Caki2 (cell line): ENCODE results near the gene GLRA3. TPM values are rescaled to one million over a fixed set of nuclear protein-coding genes. Genes with fewer than 3 reads are reported as not detected.
"Not testable (repeated sequence)": the region's sequence is repeated elsewhere in the genome, so short reads cannot be mapped to it uniquely, and the experiment has no call there.

Experiments used
- DNase-seq: peaks from one replicate; pipeline ENCODE4 v3.0.0-alpha.2; 2015; ENCODE audit warnings: low read depth
- in situ Hi-C: cut with HindIII; loops from 2 replicates; pipeline ENCODE4 v1.10.0; 2016; ENCODE audit warnings: low sequenced_read_pairs, low pct_unique_long_range_greater_than_20kb, mixed read lengths
- total RNA-seq: library from RNA; depleted of rRNA; stranded (reverse); fragments of >200 nt; shearing (Covaris generic); gene quantifications from 2 replicates; pipeline ENCODE4 v1.2.3, GENCODE V29; 2014; ENCODE audit warnings: low replicate concordance

GLRA3 gene
- total RNA-seq, 1 experiment from 2014 or later: not detected

GRCh38 chr4:174742561-174742960 lies 86.5 kb downstream of the GLRA3 start:
- DNase-seq: no peak
- in situ Hi-C loops: no loop called here

- in situ Hi-C loops: no loop called here
- DNase-seq: no peak
Observed at GRCh38 chr4:174739576-174739975, 89.5 kb downstream of the GLRA3 start.

GRCh38 chr4:174734181-174734580 lies 94.9 kb downstream of the GLRA3 start:
- in situ Hi-C loops: no loop called here
- no peak for DNase-seq

GRCh38 chr4:174717828-174718227 lies 111.2 kb downstream of the GLRA3 start:
- DNase-seq: no peak
- in situ Hi-C loops: no loop called here

- in situ Hi-C loops: no loop called here
- no peak for DNase-seq
Observed at GRCh38 chr4:174716986-174717770, 111.9 kb downstream of the GLRA3 start.

- DNase-seq: peak; percentile 18
- in situ Hi-C loops: no loop called here
Observed at GRCh38 chr4:174714393-174715211, 114.4 kb downstream of the GLRA3 start.

- in situ Hi-C loops: no loop called here
- DNase-seq: no peak
Observed at GRCh38 chr4:174713821-174714220, 115.2 kb downstream of the GLRA3 start.

- no peak for DNase-seq
- in situ Hi-C loops: no loop called here
Observed at GRCh38 chr4:174713181-174713580, 115.9 kb downstream of the GLRA3 start.

GRCh38 chr4:174709526-174709925 lies 119.5 kb downstream of the GLRA3 start:
- in situ Hi-C loops: no loop called here
- DNase-seq: no peak

GRCh38 chr4:174708381-174708780 lies 120.7 kb downstream of the GLRA3 start:
- no peak for DNase-seq
- in situ Hi-C loops: no loop called here

GRCh38 chr4:174707902-174708301 lies 121.1 kb downstream of the GLRA3 start:
- no peak for DNase-seq
- in situ Hi-C loops: no loop called here

GRCh38 chr4:174707051-174707676 lies 121.9 kb downstream of the GLRA3 start:
- DNase-seq: no peak
- in situ Hi-C loops: no loop called here

- in situ Hi-C loops: no loop called here
- no peak for DNase-seq
Observed at GRCh38 chr4:174702979-174703478, 126.0 kb downstream of the GLRA3 start.

GRCh38 chr4:174699654-174700053 lies 129.4 kb downstream of the GLRA3 start:
- in situ Hi-C loops: no loop called here
- no peak for DNase-seq

- in situ Hi-C loops: no loop called here
- no peak for DNase-seq
Observed at GRCh38 chr4:174697896-174698295, 131.2 kb downstream of the GLRA3 start.

GRCh38 chr4:174697202-174697601 lies 131.8 kb downstream of the GLRA3 start:
- in situ Hi-C loops: no loop called here
- no peak for DNase-seq

GRCh38 chr4:174696657-174697056 lies 132.4 kb downstream of the GLRA3 start:
- in situ Hi-C loops: no loop called here
- DNase-seq: no peak

GRCh38 chr4:174691876-174692275 lies 137.2 kb downstream of the GLRA3 start:
- in situ Hi-C loops, DNase-seq: not testable (repeated sequence)

GRCh38 chr4:174690665-174691064 lies 138.4 kb downstream of the GLRA3 start:
- in situ Hi-C loops: no loop called here
- no peak for DNase-seq
